Urothelium cell line (cell line): ENCODE data around the gene CRABP2.
A peak's percentile ranks its signal among the peaks of the same experiment; 100 is the strongest.

ENCODE experiments used
- DNase-seq: peaks from one replicate; pipeline ENCODE4 v3.0.0; 2011; ENCODE audit warnings: low spot score, mixed read lengths
- FAIRE-seq: peaks from 2 replicates; lab custom pipeline; 2011; peaks lifted over from hg19 to GRCh38; lab: Jason Lieb, UNC

CRABP2 gene

GRCh38 chr1:156659661-156659987 is 45.8 kb downstream of the CRABP2 start:
- FAIRE-seq (no peak), DNase-seq (no peak)

DNA sequence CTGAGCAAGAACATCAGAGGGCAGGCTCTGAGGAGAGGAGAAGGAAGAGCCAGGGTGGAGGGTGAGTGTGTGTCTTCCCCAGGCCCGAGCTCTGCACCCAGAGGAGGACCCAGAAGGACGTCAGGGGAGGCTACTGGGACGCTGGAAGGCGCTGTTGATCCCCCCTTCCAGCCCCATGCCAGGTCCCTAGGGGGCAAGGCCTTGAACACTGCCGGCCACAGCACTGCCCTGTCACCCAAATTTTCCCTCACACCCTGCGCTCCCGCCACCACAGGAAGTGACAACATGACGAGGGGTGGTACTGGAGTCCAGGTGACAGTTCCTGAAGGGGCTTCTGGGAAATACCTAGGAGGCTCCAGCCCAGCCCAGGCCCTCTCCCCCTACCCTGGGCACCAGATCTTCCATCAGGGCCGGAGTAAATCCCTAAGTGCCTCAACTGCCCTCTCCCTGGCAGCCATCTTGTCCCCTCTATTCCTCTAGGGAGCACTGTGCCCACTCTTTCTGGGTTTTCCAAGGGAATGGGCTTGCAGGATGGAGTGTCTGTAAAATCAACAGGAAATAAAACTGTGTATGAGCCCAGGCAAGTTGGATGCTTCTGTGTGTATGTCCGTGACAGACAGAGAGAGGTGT is 46.3 kb downstream of the CRABP2 start:
- DNase-seq = no peak
- FAIRE-seq = no peak

- FAIRE-seq = no peak
- no peak for DNase-seq
Measured at GRCh38 chr1:156658496-156658895, 46.9 kb downstream of the CRABP2 start.

- DNase-seq = no peak
Measured at GRCh38 chr1:156657741-156658319, 47.6 kb downstream of the CRABP2 start.

DNA sequence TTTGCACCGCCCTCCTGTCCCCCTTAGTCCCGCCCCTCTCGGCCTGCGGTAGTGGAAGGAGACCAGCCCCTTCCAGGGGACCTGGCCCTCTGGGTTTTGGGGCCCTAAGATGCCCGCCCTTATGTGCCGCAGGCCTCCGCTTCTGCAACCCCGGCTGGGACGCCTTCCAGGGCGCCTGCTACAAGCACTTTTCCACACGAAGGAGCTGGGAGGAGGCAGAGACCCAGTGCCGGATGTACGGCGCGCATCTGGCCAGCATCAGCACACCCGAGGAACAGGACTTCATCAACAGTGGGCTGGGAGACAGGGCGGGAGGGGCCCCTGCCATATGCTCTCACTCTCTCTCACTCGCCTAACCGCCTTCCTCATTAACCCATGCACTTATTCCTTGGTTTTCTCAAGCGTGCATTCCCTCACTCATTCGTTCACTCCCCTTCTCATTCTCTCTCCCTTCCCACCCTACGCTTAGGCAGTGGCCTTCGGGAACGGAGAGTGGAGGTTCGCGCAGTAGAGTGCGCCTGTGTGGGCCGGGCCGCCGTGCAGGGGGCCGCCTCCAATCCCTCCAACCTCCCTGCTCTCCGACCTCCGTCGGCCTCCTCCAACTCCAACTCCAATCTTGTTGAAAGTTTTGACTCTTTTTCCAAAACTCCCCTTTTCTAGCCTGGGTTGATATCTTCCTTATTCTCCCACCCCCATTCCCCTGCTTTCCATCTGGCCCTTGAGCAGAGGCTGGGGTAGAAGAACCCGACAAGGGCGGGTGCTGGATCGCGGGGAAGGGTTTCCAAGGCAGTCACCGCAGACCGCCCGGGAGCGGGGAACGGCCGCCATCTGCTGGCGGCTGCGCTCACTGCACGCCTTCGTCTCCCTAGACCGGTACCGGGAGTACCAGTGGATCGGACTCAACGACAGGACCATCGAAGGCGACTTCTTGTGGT is 48.3 kb downstream of the CRABP2 start:
- no peak for FAIRE-seq
- peak; percentile 83 for DNase-seq

More at GRCh38 chr1:156657741-156658319, 47.6 kb downstream of the CRABP2 start:
- FAIRE-seq = no peak

GRCh38 chr1:156655904-156656516 is 49.4 kb downstream of the CRABP2 start:
- FAIRE-seq = no peak
- no peak for DNase-seq

DNA sequence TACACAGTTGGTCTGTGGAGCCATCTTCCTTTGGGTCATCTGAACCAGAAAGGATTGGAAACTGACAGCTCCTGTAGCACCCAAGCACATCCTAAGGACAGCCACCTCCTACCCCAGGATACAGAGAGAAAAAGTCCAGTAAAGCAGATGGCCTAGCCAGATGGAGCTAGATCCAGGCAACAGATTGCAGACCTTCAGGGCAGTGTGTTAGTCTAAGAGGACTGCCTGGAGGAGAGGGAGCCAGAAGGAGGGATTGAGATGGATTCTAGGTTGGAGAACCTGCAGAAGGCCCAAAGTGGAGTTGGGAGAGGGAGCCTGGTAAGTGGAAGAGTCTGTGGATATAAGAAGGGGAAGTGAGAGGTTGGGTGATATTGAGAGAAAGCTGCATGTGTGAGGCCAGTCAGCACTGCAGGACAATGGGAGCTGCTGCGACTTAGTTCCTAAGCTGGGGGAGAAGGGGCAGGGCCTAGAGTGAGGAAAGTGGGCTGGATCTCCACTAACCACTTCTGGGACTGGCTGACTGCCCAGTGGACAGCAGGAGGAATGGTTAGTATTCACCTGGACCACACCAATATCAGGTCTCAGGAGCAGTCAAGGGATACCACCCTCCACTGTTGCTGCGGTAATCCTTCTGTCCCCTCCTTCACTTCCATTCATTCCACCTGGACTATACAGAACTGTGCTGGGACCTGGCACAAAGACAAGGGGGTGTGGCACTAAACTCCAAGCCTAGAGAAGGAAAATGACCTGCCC is 50.1 kb downstream of the CRABP2 start:
- FAIRE-seq (no peak), DNase-seq (no peak)

GRCh38 chr1:156654700-156655099 is 50.7 kb downstream of the CRABP2 start:
- FAIRE-seq = no peak

GRCh38 chr1:156652992-156653355 is 52.4 kb downstream of the CRABP2 start:
- DNase-seq = no peak
- no peak for FAIRE-seq

More at GRCh38 chr1:156654700-156655099, 50.7 kb downstream of the CRABP2 start:
- DNase-seq = no peak

GRCh38 chr1:156652131-156652991 is 53.0 kb downstream of the CRABP2 start:
- DNase-seq = no peak
- no peak for FAIRE-seq
